Activated naive CD8-positive, alpha-beta T cell (primary cell): ENCODE data around the gene PAGE2.
A peak's percentile ranks its signal among the peaks of the same experiment; 100 is the strongest.
"Not testable (repeated sequence)": the region's sequence is repeated elsewhere in the genome, so short reads cannot be mapped to it uniquely, and the experiment has no call there.

ENCODE experiments used
- H3K27ac Mint-ChIP-seq: one replicate; pipeline ENCODE4 v1.8.0; 2021; ENCODE audit warnings: mixed read lengths
- H3K27me3 Mint-ChIP-seq: one replicate; pipeline ENCODE4 v1.8.0; 2021; ENCODE audit warnings: mixed read lengths
- H3K36me3 Mint-ChIP-seq: one replicate; pipeline ENCODE4 v1.8.0; 2021; ENCODE audit warnings: mixed read lengths
- H3K4me1 Mint-ChIP-seq: one replicate; pipeline ENCODE4 v1.8.0; 2021; ENCODE audit warnings: low read depth, mixed read lengths
- H3K4me3 Mint-ChIP-seq: one replicate; pipeline ENCODE4 v1.8.0; 2021; ENCODE audit warnings: mild to moderate bottlenecking, mixed read lengths
- H3K9me3 Mint-ChIP-seq: one replicate; pipeline ENCODE4 v1.8.0; 2021; ENCODE audit warnings: low read depth, mixed read lengths

Gene PAGE2

GRCh38 chrX:55088795-55089489, at the start of gene PAGE2:
Gene PAGE2 (plus strand): TSS chrX:55089018. CDS start chrX:55090021, 1,003 bp downstream.
- H3K4me1 Mint-ChIP-seq, result no peaks in the 10 kb centered on the region
- H3K27me3 Mint-ChIP-seq, result no peaks in the 10 kb centered on the region
- H3K4me3 Mint-ChIP-seq, result no peak within 1 kb of the TSS
- no peaks in the 10 kb centered on the region for H3K9me3 Mint-ChIP-seq
- no peaks in the 10 kb centered on the region for H3K36me3 Mint-ChIP-seq
- H3K27ac Mint-ChIP-seq, result no peak within 1 kb of the TSS

DNA sequence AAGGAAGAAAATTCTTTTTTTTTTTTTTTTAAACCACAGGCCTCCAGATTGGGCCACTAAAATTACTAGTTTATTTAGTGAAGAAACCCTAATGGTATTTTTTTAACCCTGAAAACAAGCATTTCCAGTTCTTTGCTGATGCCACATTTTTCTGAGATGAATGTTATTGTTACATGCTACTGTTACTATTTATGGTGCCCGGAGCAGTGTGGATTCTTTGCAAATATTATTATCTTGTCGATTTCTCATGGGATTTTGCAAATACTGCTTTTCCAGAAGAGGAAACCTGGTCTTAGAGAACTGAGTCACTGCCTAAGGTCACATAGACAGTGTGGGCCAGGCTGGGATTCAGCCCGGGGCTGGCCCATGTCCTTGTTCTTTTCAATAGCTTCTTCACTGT, 49.3 kb upstream of the PAGE2 start:
- no peaks in the 10 kb centered on the region for H3K4me1 Mint-ChIP-seq
- no peaks in the 10 kb centered on the region for H3K36me3 Mint-ChIP-seq
- H3K27me3 Mint-ChIP-seq, result no peaks in the 10 kb centered on the region
- H3K4me3 Mint-ChIP-seq, result no peak overlapping the region
- H3K27ac Mint-ChIP-seq, result no peak overlapping the region
- H3K9me3 Mint-ChIP-seq, result no peaks in the 10 kb centered on the region

- no peaks in the 10 kb centered on the region for H3K9me3 Mint-ChIP-seq
- no peaks in the 10 kb centered on the region for H3K27me3 Mint-ChIP-seq
- no peaks in the 10 kb centered on the region for H3K4me1 Mint-ChIP-seq
- H3K36me3 Mint-ChIP-seq, result no peaks in the 10 kb centered on the region
- H3K4me3 Mint-ChIP-seq, result no peak overlapping the region
- H3K27ac Mint-ChIP-seq, result no peak overlapping the region
These were observed 47.3 kb upstream of the PAGE2 start for GRCh38 chrX:55041514-55041913.

DNA sequence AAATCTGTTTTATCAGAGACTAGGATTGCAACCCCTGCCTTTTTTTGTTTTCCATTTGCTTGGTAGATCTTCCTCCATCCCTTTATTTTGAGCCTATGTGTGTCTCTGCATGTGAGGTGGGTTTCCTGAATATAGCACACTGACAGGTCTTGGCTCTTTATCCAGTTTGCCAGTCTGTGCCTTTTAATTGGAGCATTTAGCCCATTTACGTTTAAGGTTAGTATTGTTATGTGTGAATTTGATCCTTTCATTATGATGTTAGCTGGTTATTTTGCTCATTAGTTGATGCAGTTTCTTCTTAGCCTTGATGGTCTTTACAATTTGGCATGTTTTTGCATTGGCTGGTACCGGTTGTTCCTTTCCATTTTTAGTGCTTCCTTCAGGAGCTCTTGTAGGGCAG, 38.2 kb upstream of the PAGE2 start:
- H3K4me3 Mint-ChIP-seq, result not testable (repeated sequence)

DNA sequence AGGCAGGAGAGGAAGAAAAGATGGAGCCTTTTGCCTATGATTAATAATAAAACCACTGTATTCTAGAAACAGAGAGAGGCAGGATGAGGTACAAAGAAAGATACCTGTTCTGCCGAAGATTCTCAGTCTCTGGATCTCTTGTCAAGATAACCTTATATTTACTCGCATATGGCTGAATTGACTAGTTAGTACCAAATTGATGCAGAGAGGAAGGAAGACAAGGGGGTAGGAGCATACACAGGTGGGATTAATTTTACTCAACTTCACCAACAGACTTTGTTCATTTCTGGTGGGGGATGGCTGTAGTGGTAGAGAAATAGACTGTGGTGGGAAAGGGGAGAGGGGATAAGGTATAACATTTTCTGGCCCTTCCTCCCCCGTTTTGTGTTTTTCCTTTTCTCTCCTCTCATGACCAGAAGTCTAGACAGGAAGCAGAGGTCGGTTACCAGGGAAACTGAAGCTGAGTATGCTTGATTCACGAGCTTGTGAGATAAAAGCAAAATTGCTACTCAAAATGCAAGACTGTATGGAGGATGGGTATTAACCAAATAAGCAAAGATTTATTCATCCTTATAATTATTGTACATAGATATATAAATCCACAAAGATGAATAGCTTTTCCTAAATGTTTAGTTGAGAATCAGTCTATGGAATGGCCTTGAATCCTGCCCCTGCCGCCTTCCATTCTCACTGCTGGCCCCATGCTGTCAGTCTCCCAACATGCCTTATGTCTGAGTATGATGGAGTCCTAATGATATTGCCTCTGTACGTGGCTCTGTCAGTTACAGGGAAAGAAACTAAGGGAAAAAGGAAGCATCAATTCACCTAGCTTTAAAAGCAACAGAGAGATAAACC, 31.8 kb upstream of the PAGE2 start:
- H3K36me3 Mint-ChIP-seq, result no peaks in the 10 kb centered on the region
- H3K4me1 Mint-ChIP-seq, result peaks cover 22% of the 10 kb centered on the region
- H3K27me3 Mint-ChIP-seq, result no peaks in the 10 kb centered on the region
- peak overlapping the region; percentile 46 for H3K27ac Mint-ChIP-seq
- no peaks in the 10 kb centered on the region for H3K9me3 Mint-ChIP-seq
- H3K4me3 Mint-ChIP-seq, result peak overlapping the region; percentile 82

More for the DNA sequence above, 38.2 kb upstream of the PAGE2 start:
- H3K36me3 Mint-ChIP-seq, H3K9me3 Mint-ChIP-seq, H3K27ac Mint-ChIP-seq, H3K4me1 Mint-ChIP-seq, H3K27me3 Mint-ChIP-seq: not testable (repeated sequence)

- Mint-ChIP-seq H3K4me3 (peak overlapping the region; percentile 82), H3K36me3 (no peaks in the 10 kb centered on the region), H3K27me3 (no peaks in the 10 kb centered on the region), H3K27ac (no peak overlapping the region), H3K9me3 (no peaks in the 10 kb centered on the region), H3K4me1 (peaks cover 22% of the 10 kb centered on the region)
These were observed 31.1 kb upstream of the PAGE2 start for GRCh38 chrX:55057675-55058249.

GRCh38 chrX:55067180-55067579, 21.6 kb upstream of the PAGE2 start:
- H3K27ac Mint-ChIP-seq, H3K9me3 Mint-ChIP-seq, H3K4me3 Mint-ChIP-seq, H3K36me3 Mint-ChIP-seq, H3K27me3 Mint-ChIP-seq, H3K4me1 Mint-ChIP-seq: not testable (repeated sequence)

- Mint-ChIP-seq H3K27me3 (no peaks in the 10 kb centered on the region), H3K4me3 (no peak overlapping the region), H3K9me3 (no peaks in the 10 kb centered on the region), H3K27ac (no peak overlapping the region), H3K4me1 (no peaks in the 10 kb centered on the region), H3K36me3 (no peaks in the 10 kb centered on the region)
These were observed 16.5 kb upstream of the PAGE2 start for GRCh38 chrX:55072286-55072685.

DNA sequence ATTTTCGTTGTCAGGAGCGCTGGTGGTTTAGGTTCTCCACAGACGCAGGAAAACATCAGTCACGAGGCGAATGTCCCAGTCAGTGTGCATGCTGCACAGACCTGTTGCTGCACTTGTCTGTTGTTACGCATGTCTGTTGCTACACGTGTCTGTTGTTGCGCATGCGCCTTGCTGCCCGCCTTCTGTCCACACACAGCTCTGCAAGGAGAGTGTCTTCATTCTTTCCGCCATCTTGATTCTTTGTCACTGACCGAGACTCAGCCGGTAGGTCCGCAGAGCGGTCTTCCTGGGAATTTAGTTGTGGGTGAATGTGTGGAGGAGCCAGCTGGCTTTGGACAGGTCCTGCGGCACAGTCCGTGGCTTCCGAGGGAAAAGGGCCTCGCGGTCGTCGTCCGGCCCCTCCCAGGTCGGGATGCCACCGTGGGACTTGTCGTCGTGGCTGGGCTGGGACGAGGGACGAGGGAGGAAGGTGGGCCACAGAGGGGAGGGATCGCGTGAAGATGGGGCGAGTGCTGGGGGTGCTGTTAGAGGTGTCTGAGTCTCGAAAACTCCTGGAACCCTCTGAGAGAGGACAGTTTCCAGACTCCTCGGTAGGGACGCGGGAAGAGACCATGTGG, 13.9 kb upstream of the PAGE2 start, which contains the start of gene PAGE2B:
PAGE2B (plus strand) TSS at position 180 of the 617 bp plus-strand sequence. CDS start 1,012 bp downstream, outside the sequence.
- no peak within 1 kb of the TSS for H3K27ac Mint-ChIP-seq

GRCh38 chrX:55098691-55099090, 9.9 kb downstream of the PAGE2 start:
- Mint-ChIP-seq H3K27me3 (no peaks in the 10 kb centered on the region), H3K4me3 (no peak overlapping the region), H3K36me3 (no peaks in the 10 kb centered on the region), H3K4me1 (no peaks in the 10 kb centered on the region), H3K9me3 (no peaks in the 10 kb centered on the region), H3K27ac (no peak overlapping the region)

More for the DNA sequence above, 13.9 kb upstream of the PAGE2 start, which contains the start of gene PAGE2B:
- Mint-ChIP-seq H3K9me3 (no peaks in the 10 kb centered on the region), H3K36me3 (no peaks in the 10 kb centered on the region), H3K4me1 (no peaks in the 10 kb centered on the region), H3K4me3 (no peak within 1 kb of the TSS), H3K27me3 (no peaks in the 10 kb centered on the region)

DNA sequence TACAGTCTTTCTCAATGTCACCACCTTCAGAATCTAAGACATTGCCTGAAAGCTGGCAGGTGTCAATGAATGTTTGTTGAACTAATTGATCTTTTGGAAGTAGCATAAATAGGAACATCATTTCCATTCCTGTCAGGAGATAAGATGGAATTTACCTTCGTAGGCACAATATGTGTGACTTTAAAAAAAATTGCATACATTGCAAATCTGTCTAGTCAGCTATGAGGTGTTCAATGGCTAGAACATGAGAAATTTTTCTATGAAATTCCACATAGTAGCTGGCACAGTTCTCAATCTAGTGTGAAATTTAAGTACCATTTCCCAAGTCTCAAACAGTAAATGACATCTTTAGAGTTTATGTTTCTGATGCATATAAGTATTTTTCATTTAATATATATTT, 10.3 kb downstream of the PAGE2 start:
- Mint-ChIP-seq H3K4me1 (no peaks in the 10 kb centered on the region), H3K4me3 (no peak overlapping the region), H3K27me3 (no peaks in the 10 kb centered on the region), H3K36me3 (no peaks in the 10 kb centered on the region), H3K27ac (no peak overlapping the region), H3K9me3 (no peaks in the 10 kb centered on the region)

GRCh38 chrX:55102754-55103153, 13.9 kb downstream of the PAGE2 start:
- Mint-ChIP-seq H3K4me1 (no peaks in the 10 kb centered on the region), H3K27ac (no peak overlapping the region), H3K27me3 (no peaks in the 10 kb centered on the region), H3K4me3 (no peak overlapping the region), H3K36me3 (no peaks in the 10 kb centered on the region), H3K9me3 (no peaks in the 10 kb centered on the region)

GRCh38 chrX:55107262-55107661, 18.4 kb downstream of the PAGE2 start:
- H3K27ac Mint-ChIP-seq, result no peak overlapping the region

DNA sequence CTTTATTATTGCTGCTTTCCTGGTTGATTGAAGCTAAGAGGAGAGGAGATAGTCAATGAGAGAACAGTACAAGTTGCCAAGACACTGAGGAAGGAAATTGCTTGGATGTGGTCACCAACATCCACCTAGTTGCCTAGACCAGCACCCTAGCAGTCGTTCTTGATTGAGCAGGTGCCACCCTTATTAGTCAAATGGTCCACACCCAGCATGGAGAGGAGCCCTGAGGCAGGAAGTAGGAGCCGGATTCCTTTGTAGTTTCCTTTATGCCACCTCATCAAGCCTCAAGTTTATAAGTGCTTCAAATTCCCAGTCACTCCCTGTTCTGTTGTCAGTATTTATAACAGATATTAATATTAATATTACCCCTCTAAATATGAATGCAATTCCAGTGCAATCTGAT, 19.1 kb downstream of the PAGE2 start:
- H3K4me3 Mint-ChIP-seq, result no peak overlapping the region
- H3K36me3 Mint-ChIP-seq, result no peaks in the 10 kb centered on the region
- no peaks in the 10 kb centered on the region for H3K4me1 Mint-ChIP-seq
- no peaks in the 10 kb centered on the region for H3K9me3 Mint-ChIP-seq
- H3K27me3 Mint-ChIP-seq, result no peaks in the 10 kb centered on the region
- no peak overlapping the region for H3K27ac Mint-ChIP-seq

More at GRCh38 chrX:55107262-55107661, 18.4 kb downstream of the PAGE2 start:
- no peak overlapping the region for H3K4me3 Mint-ChIP-seq
- H3K4me1 Mint-ChIP-seq, result no peaks in the 10 kb centered on the region
- no peaks in the 10 kb centered on the region for H3K9me3 Mint-ChIP-seq
- H3K27me3 Mint-ChIP-seq, result no peaks in the 10 kb centered on the region
- no peaks in the 10 kb centered on the region for H3K36me3 Mint-ChIP-seq

- Mint-ChIP-seq H3K36me3 (no peaks in the 10 kb centered on the region), H3K27ac (no peak overlapping the region), H3K4me1 (no peaks in the 10 kb centered on the region), H3K27me3 (no peaks in the 10 kb centered on the region), H3K9me3 (no peaks in the 10 kb centered on the region), H3K4me3 (no peak overlapping the region)
These were observed 20.5 kb downstream of the PAGE2 start for GRCh38 chrX:55109306-55109705.
